Osteocyte (in vitro differentiated cells): ENCODE data around the gene TENM4. TPM values are rescaled to one million over a fixed set of nuclear protein-coding genes. Genes with fewer than 3 reads are reported as not detected.

Source experiments
- DNase-seq: peaks from one replicate; pipeline ENCODE4 v3.0.0; 2021; ENCODE audit warnings: mixed read lengths; ENCODE audit not compliant: unreplicated experiment; ENCODE audit errors: extremely low spot score
- H3K27ac Mint-ChIP-seq: one replicate; pipeline ENCODE4 v1.8.0; 2021; ENCODE audit warnings: mild to moderate bottlenecking, mixed read lengths; ENCODE audit not compliant: unreplicated experiment
- H3K27me3 Mint-ChIP-seq: one replicate; pipeline ENCODE4 v1.8.0; 2021; ENCODE audit warnings: mixed read lengths; ENCODE audit not compliant: unreplicated experiment
- H3K36me3 Mint-ChIP-seq: one replicate; pipeline ENCODE4 v1.8.0; 2021; ENCODE audit warnings: mixed read lengths; ENCODE audit not compliant: unreplicated experiment
- H3K4me1 Mint-ChIP-seq: one replicate; pipeline ENCODE4 v1.8.0; 2021; ENCODE audit warnings: mixed read lengths; ENCODE audit not compliant: unreplicated experiment
- H3K4me3 Mint-ChIP-seq: one replicate; pipeline ENCODE4 v1.8.0; 2021; ENCODE audit warnings: mild to moderate bottlenecking, moderate library complexity, mixed read lengths; ENCODE audit not compliant: unreplicated experiment
- H3K9me3 Mint-ChIP-seq: one replicate; pipeline ENCODE4 v1.8.0; 2021; ENCODE audit warnings: mixed read lengths; ENCODE audit not compliant: unreplicated experiment
- total RNA-seq: library from RNA; stranded (reverse); gene quantifications from 2 replicates; pipeline ENCODE4 v1.2.1, GENCODE V29; 2021
- TF ChIP-seq, protein P1 (sequence below): fragments of 200-600 bp; sonication (generic); IDR thresholded peaks from 2 replicates; pipeline ENCODE4 v1.5.0; 2021; ENCODE audit warnings: antibody characterized with exemption, mild to moderate bottlenecking, moderate library complexity

Gene TENM4
- total RNA-seq, 1 donor from 2014 or later: 74.1 TPM

GRCh38 chr11:79484872-79485271 is 44.0 kb upstream of the TENM4 start:
- H3K27me3 Mint-ChIP-seq: peaks cover 38% of the 10 kb centered on the region
- no peak for DNase-seq
- TF ChIP-seq, protein P1, sequence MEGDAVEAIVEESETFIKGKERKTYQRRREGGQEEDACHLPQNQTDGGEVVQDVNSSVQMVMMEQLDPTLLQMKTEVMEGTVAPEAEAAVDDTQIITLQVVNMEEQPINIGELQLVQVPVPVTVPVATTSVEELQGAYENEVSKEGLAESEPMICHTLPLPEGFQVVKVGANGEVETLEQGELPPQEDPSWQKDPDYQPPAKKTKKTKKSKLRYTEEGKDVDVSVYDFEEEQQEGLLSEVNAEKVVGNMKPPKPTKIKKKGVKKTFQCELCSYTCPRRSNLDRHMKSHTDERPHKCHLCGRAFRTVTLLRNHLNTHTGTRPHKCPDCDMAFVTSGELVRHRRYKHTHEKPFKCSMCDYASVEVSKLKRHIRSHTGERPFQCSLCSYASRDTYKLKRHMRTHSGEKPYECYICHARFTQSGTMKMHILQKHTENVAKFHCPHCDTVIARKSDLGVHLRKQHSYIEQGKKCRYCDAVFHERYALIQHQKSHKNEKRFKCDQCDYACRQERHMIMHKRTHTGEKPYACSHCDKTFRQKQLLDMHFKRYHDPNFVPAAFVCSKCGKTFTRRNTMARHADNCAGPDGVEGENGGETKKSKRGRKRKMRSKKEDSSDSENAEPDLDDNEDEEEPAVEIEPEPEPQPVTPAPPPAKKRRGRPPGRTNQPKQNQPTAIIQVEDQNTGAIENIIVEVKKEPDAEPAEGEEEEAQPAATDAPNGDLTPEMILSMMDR: no peak

DNA sequence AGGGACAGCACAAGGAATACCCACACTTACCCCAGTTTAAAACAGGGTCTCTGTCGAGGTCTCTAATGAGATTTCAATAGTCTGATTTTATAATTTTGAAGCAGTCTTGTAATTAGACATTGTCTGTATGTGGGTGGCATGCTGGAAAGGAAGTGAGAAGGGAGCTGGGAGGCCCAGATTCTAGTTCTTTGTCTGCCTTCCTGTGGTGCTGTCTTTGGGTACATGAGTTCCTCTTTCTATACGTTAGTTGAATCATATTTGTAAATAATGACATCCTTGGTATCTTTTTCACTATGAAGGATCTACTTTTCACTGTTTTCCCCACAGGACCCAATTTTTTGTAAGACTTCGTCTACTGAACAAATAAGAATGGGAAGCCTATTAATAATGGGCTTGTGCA is 42.0 kb upstream of the TENM4 start:
- no peak overlapping the region for H3K4me3 Mint-ChIP-seq
- no peaks in the 10 kb centered on the region for H3K36me3 Mint-ChIP-seq
- no peak for DNase-seq
- peaks cover 4% of the 10 kb centered on the region for H3K4me1 Mint-ChIP-seq
- H3K27me3 Mint-ChIP-seq: peaks cover 33% of the 10 kb centered on the region
- H3K27ac Mint-ChIP-seq: no peak overlapping the region
- no peaks in the 10 kb centered on the region for H3K9me3 Mint-ChIP-seq
- TF ChIP-seq, protein P1: no peak

More at GRCh38 chr11:79484872-79485271, 44.0 kb upstream of the TENM4 start:
- Mint-ChIP-seq H3K4me3 (no peak overlapping the region), H3K4me1 (peaks cover 4% of the 10 kb centered on the region), H3K27ac (no peak overlapping the region), H3K36me3 (no peaks in the 10 kb centered on the region), H3K9me3 (no peaks in the 10 kb centered on the region)

DNA sequence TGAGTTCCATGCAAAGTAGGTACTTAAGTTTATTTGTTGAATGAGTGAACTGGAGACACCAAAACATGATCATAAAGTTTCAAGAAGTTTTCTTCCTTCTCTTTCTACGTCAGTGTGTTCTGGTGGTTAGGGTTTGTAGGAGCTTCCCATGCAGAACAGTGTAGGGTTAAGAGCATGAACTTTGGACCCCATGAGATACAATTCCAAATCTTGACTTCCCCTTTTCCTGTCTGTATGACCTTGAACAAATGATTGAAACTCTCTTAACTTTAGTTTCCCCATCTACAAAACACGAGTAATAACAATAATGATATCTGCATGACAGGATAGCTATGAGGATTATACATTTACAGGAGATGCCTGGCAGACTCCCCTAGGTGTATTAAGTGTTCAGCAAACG is 41.0 kb upstream of the TENM4 start:
- H3K27me3 Mint-ChIP-seq: peaks cover 30% of the 10 kb centered on the region
- no peaks in the 10 kb centered on the region for H3K9me3 Mint-ChIP-seq
- H3K27ac Mint-ChIP-seq: no peak overlapping the region
- peaks cover 4% of the 10 kb centered on the region for H3K4me1 Mint-ChIP-seq
- TF ChIP-seq, protein P1: no peak
- no peak for DNase-seq
- H3K4me3 Mint-ChIP-seq: no peak overlapping the region
- no peaks in the 10 kb centered on the region for H3K36me3 Mint-ChIP-seq

DNA sequence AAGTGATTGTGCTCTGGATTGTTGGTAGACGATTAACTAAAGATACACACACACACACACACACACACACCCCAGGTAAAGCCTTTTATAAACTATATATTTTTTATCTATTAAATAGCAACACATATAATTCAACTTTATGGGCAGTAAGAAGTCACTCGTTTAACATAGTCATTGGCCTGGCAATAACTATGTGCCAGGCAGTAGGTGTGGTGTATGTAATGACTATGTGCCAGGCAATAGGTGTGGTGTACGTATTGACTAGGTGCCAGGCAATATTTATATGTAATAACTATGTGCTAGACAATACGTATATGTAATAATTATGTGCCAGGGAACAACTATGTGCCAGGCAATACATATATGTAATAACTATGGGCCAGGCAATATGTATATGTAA is 40.0 kb upstream of the TENM4 start:
- no peak for DNase-seq
- TF ChIP-seq, protein P1: no peak
- Mint-ChIP-seq H3K36me3 (no peaks in the 10 kb centered on the region), H3K27ac (no peak overlapping the region), H3K27me3 (peaks cover 22% of the 10 kb centered on the region), H3K4me3 (no peak overlapping the region), H3K4me1 (no peaks in the 10 kb centered on the region), H3K9me3 (no peaks in the 10 kb centered on the region)

GRCh38 chr11:79472819-79473529 is 32.1 kb upstream of the TENM4 start:
- no peaks in the 10 kb centered on the region for H3K4me1 Mint-ChIP-seq
- TF ChIP-seq, protein P1: no peak

More at GRCh38 chr11:79472819-79473529, 32.1 kb upstream of the TENM4 start:
- Mint-ChIP-seq H3K4me3 (no peak overlapping the region), H3K27me3 (peaks cover 30% of the 10 kb centered on the region), H3K9me3 (no peaks in the 10 kb centered on the region), H3K27ac (no peak overlapping the region), H3K36me3 (no peaks in the 10 kb centered on the region)
- no peak for DNase-seq
